Loucy (cell line): ENCODE results near the gene ECHS1.

ENCODE experiments used
- H2AFZ ChIP-seq: fragments of 200-600 bp; sonication (generic); 2 replicates; pipeline ENCODE4 v1.6.0; 2016; ENCODE audit warnings: antibody characterized with exemption, mild to moderate bottlenecking, low read length, moderate library complexity
- H3F3A ChIP-seq: fragments of 200-600 bp; 2 replicates; pipeline ENCODE4 v1.6.0; 2016; ENCODE audit warnings: antibody characterized with exemption, low read depth, mild to moderate bottlenecking
- H3K27me3 ChIP-seq: fragments of 200-600 bp; sonication (generic); 2 replicates; pipeline ENCODE4 v1.6.1; 2014; ENCODE audit warnings: low read length, mild to moderate bottlenecking; ENCODE audit not compliant: insufficient read depth, poor library complexity, severe bottlenecking
- H3K36me3 ChIP-seq: fragments of 200-600 bp; sonication (generic); 2 replicates; pipeline ENCODE4 v1.6.1; 2016; ENCODE audit warnings: low read length; ENCODE audit not compliant: insufficient read depth
- H3K4me1 ChIP-seq: fragments of 200-600 bp; sonication (generic); 2 replicates; pipeline ENCODE4 v1.5.1; 2014; ENCODE audit warnings: low read length, mild to moderate bottlenecking; ENCODE audit not compliant: insufficient read depth, poor library complexity, severe bottlenecking
- H3K4me2 ChIP-seq: fragments of 200-600 bp; sonication (generic); 2 replicates; pipeline ENCODE4 v1.6.0; 2014; ENCODE audit warnings: antibody characterized with exemption, low read length, low read depth, mild to moderate bottlenecking; ENCODE audit not compliant: poor library complexity, severe bottlenecking
- H3K4me3 ChIP-seq: fragments of 200-600 bp; sonication (generic); 2 replicates; pipeline ENCODE4 v1.5.1; 2014; ENCODE audit warnings: low read length, mild to moderate bottlenecking, mixed read lengths; ENCODE audit not compliant: poor library complexity, severe bottlenecking
- H3K79me2 ChIP-seq: fragments of 200-600 bp; sonication (generic); 2 replicates; pipeline ENCODE4 v1.6.1; 2014; ENCODE audit warnings: low read length; ENCODE audit not compliant: insufficient read depth
- H3K9ac ChIP-seq: fragments of 200-600 bp; sonication (generic); 2 replicates; pipeline ENCODE4 v1.6.0; 2014; ENCODE audit warnings: mild to moderate bottlenecking, low read depth, low read length, moderate library complexity; ENCODE audit not compliant: poor library complexity, severe bottlenecking
- H3K9me2 ChIP-seq: fragments of 200-600 bp; sonication (generic); replicated peaks from 2 replicates; pipeline ENCODE4 v1.6.1; 2016; ENCODE audit warnings: low read depth, low read length, mixed read lengths
- H3K9me3 ChIP-seq: fragments of 200-600 bp; sonication (generic); 2 replicates; pipeline ENCODE4 v1.6.1; 2014; ENCODE audit warnings: mild to moderate bottlenecking, antibody characterized with exemption, low read length, low read depth; ENCODE audit not compliant: insufficient read depth
- H4K20me1 ChIP-seq: fragments of 200-600 bp; sonication (generic); 2 replicates; pipeline ENCODE4 v1.6.0; 2014; ENCODE audit warnings: antibody characterized with exemption, low read length, mild to moderate bottlenecking; ENCODE audit not compliant: insufficient read depth, poor library complexity, severe bottlenecking
- EZH2phosphoT487 ChIP-seq: fragments of 200-600 bp; IDR thresholded peaks from 2 replicates; pipeline ENCODE4 v1.6.1; 2018; ENCODE audit warnings: antibody characterized with exemption, mild to moderate bottlenecking, moderate library complexity, borderline replicate concordance
- TF ChIP-seq, protein P1 (sequence below): fragments of 200-600 bp; sonication (generic); conservative IDR thresholded peaks from 2 replicates; pipeline ENCODE4 v1.5.1; 2014; ENCODE audit warnings: mild to moderate bottlenecking, antibody characterized with exemption, low read length

ECHS1 gene

DNA sequence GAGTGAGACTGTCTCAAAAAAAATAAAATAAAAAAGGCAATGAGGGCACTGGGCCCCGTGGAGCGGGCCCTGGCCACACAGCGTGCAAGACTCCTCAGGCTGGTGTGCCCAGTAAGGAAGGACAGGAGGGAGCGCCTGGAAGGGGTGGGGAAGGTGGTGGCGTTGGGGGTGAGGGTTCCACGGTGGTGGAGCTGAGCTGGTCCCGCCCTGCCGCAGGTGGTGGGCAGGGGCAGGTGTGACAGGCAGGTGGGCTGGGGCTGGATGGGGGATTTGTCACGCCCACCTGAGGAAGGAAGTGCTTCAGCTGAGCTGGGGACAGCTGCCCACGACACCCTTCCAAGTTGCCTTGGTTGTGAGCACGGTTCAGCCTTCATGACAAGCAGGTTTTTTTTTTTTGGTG, 26.7 kb downstream of the ECHS1 start:
- Histone ChIP-seq H4K20me1 (no peaks in the 10 kb centered on the region), H3K9me2 (no peaks in the 10 kb centered on the region), H3K79me2 (no peaks in the 10 kb centered on the region), H2AFZ (no peak overlapping the region), H3K9me3 (peaks cover 4% of the 10 kb centered on the region; the same call in 1 of the 2 replicates), H3K4me2 (no peak overlapping the region), H3K36me3 (no peaks in the 10 kb centered on the region), H3K9ac (no peak overlapping the region), H3F3A (no peaks in the 10 kb centered on the region), H3K4me3 (no peak overlapping the region), H3K27me3 (no peaks in the 10 kb centered on the region), H3K4me1 (no peaks in the 10 kb centered on the region)
- TF ChIP-seq, protein P1, sequence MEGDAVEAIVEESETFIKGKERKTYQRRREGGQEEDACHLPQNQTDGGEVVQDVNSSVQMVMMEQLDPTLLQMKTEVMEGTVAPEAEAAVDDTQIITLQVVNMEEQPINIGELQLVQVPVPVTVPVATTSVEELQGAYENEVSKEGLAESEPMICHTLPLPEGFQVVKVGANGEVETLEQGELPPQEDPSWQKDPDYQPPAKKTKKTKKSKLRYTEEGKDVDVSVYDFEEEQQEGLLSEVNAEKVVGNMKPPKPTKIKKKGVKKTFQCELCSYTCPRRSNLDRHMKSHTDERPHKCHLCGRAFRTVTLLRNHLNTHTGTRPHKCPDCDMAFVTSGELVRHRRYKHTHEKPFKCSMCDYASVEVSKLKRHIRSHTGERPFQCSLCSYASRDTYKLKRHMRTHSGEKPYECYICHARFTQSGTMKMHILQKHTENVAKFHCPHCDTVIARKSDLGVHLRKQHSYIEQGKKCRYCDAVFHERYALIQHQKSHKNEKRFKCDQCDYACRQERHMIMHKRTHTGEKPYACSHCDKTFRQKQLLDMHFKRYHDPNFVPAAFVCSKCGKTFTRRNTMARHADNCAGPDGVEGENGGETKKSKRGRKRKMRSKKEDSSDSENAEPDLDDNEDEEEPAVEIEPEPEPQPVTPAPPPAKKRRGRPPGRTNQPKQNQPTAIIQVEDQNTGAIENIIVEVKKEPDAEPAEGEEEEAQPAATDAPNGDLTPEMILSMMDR: no peak
- no peak for TF ChIP-seq EZH2phosphoT487

DNA sequence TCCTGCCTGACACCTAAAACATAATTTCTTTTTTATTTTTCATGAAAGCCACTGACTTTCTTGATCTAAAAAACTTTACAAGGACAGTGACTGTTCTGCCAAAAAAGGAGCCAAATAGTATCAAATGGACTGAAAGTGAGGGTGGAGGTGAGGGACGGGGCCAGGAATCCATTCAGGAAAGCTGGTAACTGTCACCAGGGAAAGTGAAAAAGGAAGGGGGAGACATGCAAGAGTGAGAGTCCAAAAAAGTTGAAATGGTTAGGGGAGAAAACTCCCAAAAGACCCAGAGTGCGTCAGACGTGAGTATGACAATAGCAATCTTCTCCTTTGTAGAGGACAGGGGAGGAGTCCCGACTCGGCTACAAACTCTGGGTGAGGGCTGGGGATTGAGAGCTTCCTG, 28.9 kb downstream of the ECHS1 start:
- H2AFZ ChIP-seq: no peak overlapping the region
- no peak overlapping the region for H3K4me2 ChIP-seq
- no peaks in the 10 kb centered on the region for H3K79me2 ChIP-seq
- no peaks in the 10 kb centered on the region for H3K36me3 ChIP-seq
- H3K27me3 ChIP-seq: no peaks in the 10 kb centered on the region
- TF ChIP-seq, protein P1: no peak
- TF ChIP-seq EZH2phosphoT487: no peak
- H3F3A ChIP-seq: no peaks in the 10 kb centered on the region
- peaks cover 14% of the 10 kb centered on the region; the same call in 1 of the 2 replicates for H3K9me3 ChIP-seq
- H3K4me3 ChIP-seq: no peak overlapping the region
- H4K20me1 ChIP-seq: no peaks in the 10 kb centered on the region
- no peak overlapping the region for H3K9ac ChIP-seq
- H3K9me2 ChIP-seq: no peaks in the 10 kb centered on the region
- H3K4me1 ChIP-seq: no peaks in the 10 kb centered on the region

DNA sequence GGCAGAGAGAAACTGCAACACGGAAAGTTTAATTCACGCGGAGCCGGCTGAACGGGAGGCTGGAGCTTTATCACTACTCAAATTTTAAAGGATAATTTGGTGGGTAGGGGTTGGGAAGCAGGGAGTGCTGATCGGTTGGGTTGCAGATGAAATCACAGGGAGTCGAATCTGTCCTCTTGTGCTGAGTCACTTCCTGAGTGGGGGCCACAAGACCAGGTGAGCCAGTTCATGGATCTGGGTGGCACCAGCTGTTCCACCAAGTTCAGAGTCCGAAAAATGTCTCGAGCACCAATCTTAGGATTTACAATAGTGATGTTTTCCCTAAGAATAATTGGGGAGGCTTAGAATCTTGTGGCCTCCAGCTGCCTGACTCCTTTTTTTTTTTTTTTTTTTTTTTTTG, 29.6 kb downstream of the ECHS1 start:
- Histone ChIP-seq H2AFZ (no peak overlapping the region), H3K4me3 (no peak overlapping the region), H3K27me3 (no peaks in the 10 kb centered on the region), H3K79me2 (no peaks in the 10 kb centered on the region), H3K36me3 (no peaks in the 10 kb centered on the region), H4K20me1 (no peaks in the 10 kb centered on the region), H3K4me1 (no peaks in the 10 kb centered on the region), H3K9me3 (peaks cover 20% of the 10 kb centered on the region; the same call in 1 of the 2 replicates), H3K4me2 (no peak overlapping the region), H3K9ac (no peak overlapping the region), H3K9me2 (no peaks in the 10 kb centered on the region), H3F3A (no peaks in the 10 kb centered on the region)
- TF ChIP-seq, protein P1: no peak
- TF ChIP-seq EZH2phosphoT487: no peak
